Astrocyte of the spinal cord (primary cell): Measurements from ENCODE around the gene EXTL1.

Source experiments
- DNase-seq: peaks from one replicate; pipeline ENCODE4 v3.0.0; 2011; ENCODE audit warnings: low read depth, low spot score
- H3K4me3 ChIP-seq: 2 replicates; pipeline ENCODE4 v1.5.1; 2011; ENCODE audit warnings: low read depth, mild to moderate bottlenecking, low read length, moderate library complexity
- CTCF ChIP-seq: IDR thresholded peaks from 2 replicates; pipeline ENCODE4 v1.5.1; 2012; ENCODE audit warnings: low read depth, mild to moderate bottlenecking, low read length, inconsistent platforms
- in situ Hi-C: cut with HindIII; loops from 2 replicates; pipeline ENCODE4 v1.10.0; 2017; ENCODE audit warnings: low sequenced_read_pairs

Gene EXTL1

GRCh38 chr1:26046246-26047095, 24.9 kb downstream of the EXTL1 start:
- in situ Hi-C loops, result no loop called here
- no peak for TF ChIP-seq CTCF
- no peak for DNase-seq
- no peak overlapping the region for H3K4me3 ChIP-seq

GRCh38 chr1:26047278-26047874, 25.8 kb downstream of the EXTL1 start:
- no peak overlapping the region for H3K4me3 ChIP-seq
- no peak for DNase-seq
- in situ Hi-C loops, result no loop called here
- no peak for TF ChIP-seq CTCF

GRCh38 chr1:26049531-26050247, 28.1 kb downstream of the EXTL1 start:
- TF ChIP-seq CTCF, result no peak
- no peak overlapping the region for H3K4me3 ChIP-seq
- in situ Hi-C loops, result no loop called here
- no peak for DNase-seq

- TF ChIP-seq CTCF, result no peak
- in situ Hi-C loops, result no loop called here
Measured at GRCh38 chr1:26050248-26050640, 28.7 kb downstream of the EXTL1 start.

GRCh38 chr1:26053718-26054560, 32.4 kb downstream of the EXTL1 start:
- DNase-seq, result no peak
- in situ Hi-C loops, result no loop called here
- H3K4me3 ChIP-seq, result no peak overlapping the region
- TF ChIP-seq CTCF, result no peak

More at GRCh38 chr1:26050248-26050640, 28.7 kb downstream of the EXTL1 start:
- no peak overlapping the region for H3K4me3 ChIP-seq
- DNase-seq, result no peak

- no peak for TF ChIP-seq CTCF
- H3K4me3 ChIP-seq, result no peak overlapping the region
- DNase-seq, result no peak
- in situ Hi-C loops, result no loop called here
Measured at GRCh38 chr1:26055041-26055440, 33.5 kb downstream of the EXTL1 start.
